GM21381 (cell line): ENCODE results near the gene RNPS1.
A peak's percentile ranks its signal among the peaks of the same experiment; 100 is the strongest.
"Not testable (repeated sequence)": the region's sequence is repeated elsewhere in the genome, so short reads cannot be mapped to it uniquely, and the experiment has no call there.

Experiments used
- ATAC-seq: cut with Tn5 transposase; IDR thresholded peaks from one replicate; pipeline ENCODE4 v1.9.1; 2021; ENCODE audit warnings: mild to moderate bottlenecking, moderate library complexity; ENCODE audit not compliant: unreplicated experiment

The RNPS1 gene

GRCh38 chr16:2258530-2258929 lies 9.4 kb downstream of the RNPS1 start:
- not testable (repeated sequence) for ATAC-seq

GRCh38 chr16:2257726-2258125 lies 10.2 kb downstream of the RNPS1 start:
- no peak for ATAC-seq

GRCh38 chr16:2256531-2257140 lies 11.3 kb downstream of the RNPS1 start:
- ATAC-seq: no peak

- ATAC-seq: no peak
Measured at GRCh38 chr16:2253293-2253692, 14.6 kb downstream of the RNPS1 start.

GRCh38 chr16:2252806-2253148 lies 15.1 kb downstream of the RNPS1 start:
- no peak for ATAC-seq

- ATAC-seq: peak; percentile 91
Measured at GRCh38 chr16:2251296-2252111, 16.4 kb downstream of the RNPS1 start, which contains the start of gene ECI1. ECI1 (minus strand) TSS chr16:2251587; CDS start chr16:2251566, 21 bp downstream.

- ATAC-seq: no peak
Measured at GRCh38 chr16:2250652-2251295, 17.2 kb downstream of the RNPS1 start.

GRCh38 chr16:2246301-2246885 lies 21.5 kb downstream of the RNPS1 start:
- no peak for ATAC-seq

GRCh38 chr16:2244926-2245795 lies 22.8 kb downstream of the RNPS1 start:
- no peak for ATAC-seq

- ATAC-seq: no peak
Measured at GRCh38 chr16:2244301-2244700, 23.6 kb downstream of the RNPS1 start.

GRCh38 chr16:2243781-2244180 lies 24.1 kb downstream of the RNPS1 start:
- ATAC-seq: no peak

GRCh38 chr16:2243031-2243528 lies 24.8 kb downstream of the RNPS1 start:
- no peak for ATAC-seq

GRCh38 chr16:2242598-2242997 lies 25.3 kb downstream of the RNPS1 start:
- no peak for ATAC-seq

- not testable (repeated sequence) for ATAC-seq
Measured at GRCh38 chr16:2240331-2240730, 27.6 kb downstream of the RNPS1 start.

- ATAC-seq: no peak
Measured at GRCh38 chr16:2238838-2239675, 28.9 kb downstream of the RNPS1 start.

GRCh38 chr16:2238150-2238837 lies 29.6 kb downstream of the RNPS1 start:
- no peak for ATAC-seq

GRCh38 chr16:2237493-2238149 lies 30.3 kb downstream of the RNPS1 start:
- ATAC-seq: no peak

GRCh38 chr16:2237102-2237482 lies 30.8 kb downstream of the RNPS1 start:
- ATAC-seq: no peak
